GM12865 (cell line): ENCODE data around the gene TC2N.
"Not testable (repeated sequence)": the region's sequence is repeated elsewhere in the genome, so short reads cannot be mapped to it uniquely, and the experiment has no call there.

Experiments used
- DNase-seq: peaks from one replicate; pipeline ENCODE4 v3.0.0; 2010; ENCODE audit warnings: low read depth
- H3K4me3 ChIP-seq: 2 replicates; pipeline ENCODE4 v1.5.1; 2011; ENCODE audit warnings: mild to moderate bottlenecking, low read depth, low read length, control low read depth
- CTCF ChIP-seq: IDR thresholded peaks from 2 replicates; pipeline ENCODE4 v1.5.1; 2011; ENCODE audit warnings: low read length, control low read depth, low read depth, inconsistent platforms; ENCODE audit not compliant: insufficient read depth; ENCODE audit errors: missing control alignments

TC2N gene

GRCh38 chr14:91743305-91743653 is 124.1 kb downstream of the TC2N start:
- no peak for TF ChIP-seq CTCF

GRCh38 chr14:91742621-91743304 is 124.6 kb downstream of the TC2N start:
- H3K4me3 ChIP-seq = no peak overlapping the region
- no peak for DNase-seq
- TF ChIP-seq CTCF = no peak

More at GRCh38 chr14:91743305-91743653, 124.1 kb downstream of the TC2N start:
- DNase-seq = no peak
- no peak overlapping the region for H3K4me3 ChIP-seq

- DNase-seq, H3K4me3 ChIP-seq: not testable (repeated sequence)
Measured at GRCh38 chr14:91739867-91740266, 127.5 kb downstream of the TC2N start.

GRCh38 chr14:91737619-91738018 is 129.7 kb downstream of the TC2N start:
- no peak overlapping the region for H3K4me3 ChIP-seq
- no peak for DNase-seq
- TF ChIP-seq CTCF = no peak

GRCh38 chr14:91732859-91733477 is 134.4 kb downstream of the TC2N start:
- no peak overlapping the region for H3K4me3 ChIP-seq
- no peak for TF ChIP-seq CTCF
- DNase-seq = no peak

GRCh38 chr14:91732439-91732838 is 134.9 kb downstream of the TC2N start:
- no peak overlapping the region for H3K4me3 ChIP-seq
- TF ChIP-seq CTCF = no peak
- no peak for DNase-seq

GRCh38 chr14:91731986-91732385 is 135.3 kb downstream of the TC2N start, which contains the start of gene CATSPERB:
Gene CATSPERB, minus strand, starts transcription at chr14:91732086. Its CDS starts 2,607 bp downstream, at chr14:91729479.
- TF ChIP-seq CTCF = no peak
- H3K4me3 ChIP-seq = no peak within 1 kb of the TSS
- no peak for DNase-seq
